ENCODE measurements around the gene KRTAP20-3. TPM values are rescaled to one million over a fixed set of nuclear protein-coding genes. Genes with fewer than 3 reads are reported as not detected.

The KRTAP20-3 gene
- total RNA-seq, 4 donors from 2014 or later = not detected

GRCh38 chr21:30674312-30674711, 31.6 kb downstream of the KRTAP20-3 start:
- Histone ChIP-seq H3K27ac (no peak overlapping the region), H3K4me1 (no peaks in the 10 kb centered on the region), H3K4me3 (no peak overlapping the region), H3K27me3 (no peaks in the 10 kb centered on the region), H3K36me3 (no peaks in the 10 kb centered on the region), H3K9me3 (no peaks in the 10 kb centered on the region)
- intact Hi-C loops (cut with DNase I) = no loop called here
- TF ChIP-seq POLR2A (IDR thresholded peaks at IDR 0.05) = no peak
- TF ChIP-seq CTCF (IDR thresholded peaks at IDR 0.05) = no peak
- WGBS, 2 donors = 67 to 82% methylated on average over 1 of the region's 1 CpG
- DNase-seq = no peak

DNA sequence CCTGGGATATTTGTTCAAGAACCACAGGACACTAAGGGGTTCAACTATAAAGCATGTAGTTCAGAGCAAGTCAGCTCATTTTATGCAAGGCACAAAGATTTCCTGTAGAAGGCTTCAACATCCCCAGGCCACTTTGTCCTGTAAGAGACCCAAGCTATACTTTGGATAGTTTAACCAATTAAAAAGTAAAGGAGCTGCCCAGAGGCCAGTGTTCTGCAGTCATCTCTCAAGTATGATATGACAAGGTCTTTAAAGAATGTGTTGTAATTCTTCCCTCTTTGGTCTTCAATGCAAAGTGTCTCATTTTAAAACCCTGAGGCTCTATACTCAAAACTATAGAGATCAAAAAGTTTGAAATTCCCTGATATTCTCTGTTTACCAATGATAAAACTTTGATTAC, 34.1 kb downstream of the KRTAP20-3 start:
- no peaks in the 10 kb centered on the region for H3K4me1 ChIP-seq
- no peak overlapping the region for H3K4me3 ChIP-seq
- intact Hi-C loops (cut with DNase I) = no loop called here

DNA sequence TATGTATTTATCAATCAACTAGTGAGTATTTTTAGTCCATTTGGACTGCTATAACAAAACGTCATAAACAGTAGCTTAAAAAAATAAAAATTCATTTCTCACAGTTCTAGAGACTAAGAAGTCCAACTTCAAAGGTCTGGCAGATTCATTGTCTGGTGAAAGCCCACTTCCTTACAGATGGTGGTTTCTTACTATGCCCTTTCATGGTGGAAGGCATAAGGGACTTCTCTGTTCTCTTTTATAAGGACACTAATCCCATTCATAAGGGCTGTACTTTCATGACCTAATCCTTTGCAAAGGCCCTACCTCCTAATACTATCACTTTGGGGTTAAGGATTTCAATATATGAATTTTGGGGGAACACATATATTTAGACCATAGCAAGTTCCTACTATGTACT, 37.9 kb downstream of the KRTAP20-3 start:
- no peak for DNase-seq
- 17 to 24% methylated on average over 1 of the region's 1 CpG for WGBS, 2 donors
- Histone ChIP-seq H3K27ac (no peak overlapping the region), H3K36me3 (no peaks in the 10 kb centered on the region), H3K9me3 (no peaks in the 10 kb centered on the region), H3K27me3 (no peaks in the 10 kb centered on the region), H3K4me1 (no peaks in the 10 kb centered on the region), H3K4me3 (no peak overlapping the region)
- intact Hi-C loops (cut with DNase I) = no loop called here
- TF ChIP-seq CTCF (IDR thresholded peaks at IDR 0.05) (no peak), POLR2A (IDR thresholded peaks at IDR 0.05) (no peak)

More for the DNA sequence above, 34.1 kb downstream of the KRTAP20-3 start:
- DNase-seq = no peak
- no peaks in the 10 kb centered on the region for H3K9me3 ChIP-seq
- TF ChIP-seq CTCF (IDR thresholded peaks at IDR 0.05) (no peak), POLR2A (IDR thresholded peaks at IDR 0.05) (no peak)
- no peak overlapping the region for H3K27ac ChIP-seq
- no peaks in the 10 kb centered on the region for H3K27me3 ChIP-seq
- no peaks in the 10 kb centered on the region for H3K36me3 ChIP-seq

GRCh38 chr21:30684506-30684905, 41.8 kb downstream of the KRTAP20-3 start:
- no peaks in the 10 kb centered on the region for H3K4me1 ChIP-seq
- no peak overlapping the region for H3K4me3 ChIP-seq
- H3K9me3 ChIP-seq = no peaks in the 10 kb centered on the region
- H3K27ac ChIP-seq = no peak overlapping the region
- WGBS, 2 donors = 67 to 73% methylated on average over 6 of the region's 6 CpGs
- no peak for DNase-seq
- no peaks in the 10 kb centered on the region for H3K27me3 ChIP-seq
- TF ChIP-seq CTCF (IDR thresholded peaks at IDR 0.05) (no peak), POLR2A (IDR thresholded peaks at IDR 0.05) (no peak)
- no peaks in the 10 kb centered on the region for H3K36me3 ChIP-seq
- intact Hi-C loops (cut with DNase I) = no loop called here

GRCh38 chr21:30689822-30690221, 47.2 kb downstream of the KRTAP20-3 start:
- 63 to 68% methylated on average over 4 to 7 of the region's 7 CpGs for WGBS, 2 donors

More at GRCh38 chr21:30689822-30690221, 47.2 kb downstream of the KRTAP20-3 start:
- Histone ChIP-seq H3K27ac (no peak overlapping the region), H3K4me3 (no peak overlapping the region), H3K4me1 (no peaks in the 10 kb centered on the region), H3K36me3 (no peaks in the 10 kb centered on the region), H3K9me3 (no peaks in the 10 kb centered on the region), H3K27me3 (no peaks in the 10 kb centered on the region)
- intact Hi-C loops (cut with DNase I) = no loop called here
- DNase-seq = no peak
- no peak for TF ChIP-seq CTCF (IDR thresholded peaks at IDR 0.05)
- no peak for TF ChIP-seq POLR2A (IDR thresholded peaks at IDR 0.05)

Small RNA genes within 50 kb of the gene (small RNA-seq; reads per million reads assigned to genes)
- gene KRTAP20-1 = 0 reads per million in 4 donors
- gene KRTAP20-3 = 0 reads per million in 4 donors
- gene KRTAP20-4 = 0 reads per million in 4 donors
- 0 reads per million in 4 donors for gene KRTAP22-1

Other genes with a start within 250 kb of the KRTAP20-3 start
- gene KRTAP13-1, start 246.8 kb upstream of the KRTAP20-3 start, total RNA-seq = not detected
- not detected for gene KRTAP13-3, start 216.9 kb upstream of the KRTAP20-3 start, total RNA-seq
- not detected for gene KRTAP13-4, start 212.6 kb upstream of the KRTAP20-3 start, total RNA-seq
- gene KRTAP15-1, start 202.6 kb upstream of the KRTAP20-3 start, total RNA-seq = not detected
- gene KRTAP19-1, start 162.5 kb upstream of the KRTAP20-3 start, total RNA-seq = not detected
- gene KRTAP19-2, start 155.4 kb upstream of the KRTAP20-3 start, total RNA-seq = not detected
- not detected for gene KRTAP19-3, start 150.9 kb upstream of the KRTAP20-3 start, total RNA-seq
- not detected for gene KRTAP19-4, start 145.7 kb upstream of the KRTAP20-3 start, total RNA-seq
- not detected for gene KRTAP19-5, start 140.7 kb upstream of the KRTAP20-3 start, total RNA-seq
- gene KRTAP19-6, start 101.0 kb upstream of the KRTAP20-3 start, total RNA-seq = not detected
- not detected for gene KRTAP19-7, start 81.5 kb upstream of the KRTAP20-3 start, total RNA-seq
- gene KRTAP22-2, start 52.5 kb upstream of the KRTAP20-3 start, total RNA-seq = not detected
- gene KRTAP6-3, start 50.4 kb upstream of the KRTAP20-3 start, total RNA-seq = not detected
- gene KRTAP6-2, start 44.0 kb upstream of the KRTAP20-3 start, total RNA-seq = not detected
- gene KRTAP22-1, start 41.8 kb upstream of the KRTAP20-3 start, total RNA-seq = not detected
- not detected for gene KRTAP6-1, start 28.9 kb upstream of the KRTAP20-3 start, total RNA-seq
- gene KRTAP20-1, start 26.4 kb upstream of the KRTAP20-3 start, total RNA-seq = not detected
- not detected for gene KRTAP20-4, start 22.2 kb upstream of the KRTAP20-3 start, total RNA-seq
- not detected for gene KRTAP20-2, start 7.7 kb upstream of the KRTAP20-3 start, total RNA-seq
- not detected for gene KRTAP21-3, start 75.9 kb downstream of the KRTAP20-3 start, total RNA-seq
- not detected for gene KRTAP21-2, start 104.4 kb downstream of the KRTAP20-3 start, total RNA-seq
- gene KRTAP21-1, start 112.6 kb downstream of the KRTAP20-3 start, total RNA-seq = not detected
- not detected for gene KRTAP8-1, start 170.4 kb downstream of the KRTAP20-3 start, total RNA-seq
- not detected for gene KRTAP7-1, start 186.9 kb downstream of the KRTAP20-3 start, total RNA-seq
- gene KRTAP11-1, start 238.7 kb downstream of the KRTAP20-3 start, total RNA-seq = not detected